Testis (tissue), 3 donors: ENCODE results near the gene AGA. TPM values are rescaled to one million over a fixed set of nuclear protein-coding genes. Genes with fewer than 3 reads are reported as not detected.

Experiments
- DNase-seq: peaks from one replicate; pipeline ENCODE4 v3.0.0-alpha.2; 2019
- H3K27ac ChIP-seq, 2 donors: fragments of 200-600 bp; sonication (generic); one replicate each; pipeline ENCODE4 v1.5.1; 2019
- H3K27me3 ChIP-seq: fragments of 200-600 bp; sonication (generic); one replicate; pipeline ENCODE4 v1.5.1; 2019
- H3K36me3 ChIP-seq: fragments of 200-600 bp; sonication (generic); one replicate; pipeline ENCODE4 v1.5.1; 2017; ENCODE audit warnings: low read depth; ENCODE audit errors: missing control alignments
- H3K4me1 ChIP-seq: fragments of 200-600 bp; sonication (generic); one replicate; pipeline ENCODE4 v1.5.1; 2019
- H3K4me3 ChIP-seq, 2 donors: fragments of 200-600 bp; sonication (generic); one replicate each; pipeline ENCODE4 v1.5.1; 2017 to 2019
- H3K9me3 ChIP-seq: fragments of 200-600 bp; sonication (generic); one replicate; pipeline ENCODE4 v1.5.1; 2017
- POLR2A ChIP-seq: fragments of 450-650 bp; IDR thresholded peaks from one replicate; pipeline ENCODE4 v1.6.1; 2017; ENCODE audit warnings: antibody characterized with exemption, mild to moderate bottlenecking, moderate library complexity
- WGBS, 2 donors: methylation state at CpG; one replicate each; pipeline ENCODE4 v1.1.5; 2018; 5-methylcytosine and 5-hydroxymethylcytosine counted together
- intact Hi-C: fragments of 100-400 bp; cut with DNase I; formaldehyde crosslinking; loops from one replicate; pipeline ENCODE4 v1.15.1; 2023; ENCODE audit warnings: low total_unique reads
- polyA plus RNA-seq: library from polyadenylated mRNA; stranded (reverse); fragments of 350-450 nt; fragmentation: Illumina TruSeq; extraction: RNeasy Lipid Tissue Mini Kit (QIAGEN cat#74804); gene quantifications from one replicate; pipeline ENCODE4 v1.2.3, GENCODE V29; 2014; ENCODE audit warnings: low read depth, low replicate concordance; ENCODE audit not compliant: insufficient read depth
- total RNA-seq, 2 donors: library from RNA; depleted of rRNA; stranded (reverse); fragments of >200 nt; gene quantifications; one replicate each; pipeline ENCODE4 v1.2.3, GENCODE V29; 2016
- TF ChIP-seq, protein P1 (sequence below), 3 experiments: fragments of 450-650 bp in 2 of 3; fragments of 200-600 bp in 1 of 3; sonication (generic) in 1 of 3; IDR thresholded peaks; one replicate each; pipeline ENCODE4 v1.5.1; 2016 to 2019; ENCODE audit warnings: antibody characterized with exemption in 3 of 3, mild to moderate bottlenecking in 2 of 3, moderate library complexity in 1 of 3

The AGA gene
- total and polyA plus RNA-seq, 3 donors from 2014 or later: 24.0 to 50.2 (median 39.0) TPM

DNA sequence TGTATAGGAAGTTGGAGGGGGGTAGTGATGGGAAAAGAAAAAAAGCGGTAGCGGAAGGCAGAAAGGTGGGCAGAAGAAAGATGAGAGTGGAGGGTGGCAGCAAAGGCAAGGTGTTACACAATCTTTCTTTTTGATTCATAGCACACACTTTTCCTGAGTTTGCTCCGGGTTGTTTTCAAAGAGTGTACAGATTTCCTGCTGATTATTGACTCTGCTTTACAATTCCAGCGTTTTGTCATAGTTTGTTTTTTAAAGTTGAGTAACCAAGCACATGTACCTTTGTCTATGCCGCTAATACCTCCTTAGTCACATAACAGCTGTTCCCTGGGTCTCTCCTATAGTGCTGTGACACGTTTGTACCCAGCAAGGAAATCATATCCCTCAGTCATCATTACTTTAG lies 50.3 kb downstream of the AGA start:
- H3K27ac ChIP-seq: no peak overlapping the region
- WGBS, 2 donors: 83 to 91% methylated on average over 6 of the region's 6 CpGs
- DNase-seq: no peak
- H3K36me3 ChIP-seq: no peaks in the 10 kb centered on the region
- no peaks in the 10 kb centered on the region for H3K27me3 ChIP-seq
- intact Hi-C loops: no loop called here
- H3K4me1 ChIP-seq: no peaks in the 10 kb centered on the region
- TF ChIP-seq POLR2A: no peak
- TF ChIP-seq, protein P1, sequence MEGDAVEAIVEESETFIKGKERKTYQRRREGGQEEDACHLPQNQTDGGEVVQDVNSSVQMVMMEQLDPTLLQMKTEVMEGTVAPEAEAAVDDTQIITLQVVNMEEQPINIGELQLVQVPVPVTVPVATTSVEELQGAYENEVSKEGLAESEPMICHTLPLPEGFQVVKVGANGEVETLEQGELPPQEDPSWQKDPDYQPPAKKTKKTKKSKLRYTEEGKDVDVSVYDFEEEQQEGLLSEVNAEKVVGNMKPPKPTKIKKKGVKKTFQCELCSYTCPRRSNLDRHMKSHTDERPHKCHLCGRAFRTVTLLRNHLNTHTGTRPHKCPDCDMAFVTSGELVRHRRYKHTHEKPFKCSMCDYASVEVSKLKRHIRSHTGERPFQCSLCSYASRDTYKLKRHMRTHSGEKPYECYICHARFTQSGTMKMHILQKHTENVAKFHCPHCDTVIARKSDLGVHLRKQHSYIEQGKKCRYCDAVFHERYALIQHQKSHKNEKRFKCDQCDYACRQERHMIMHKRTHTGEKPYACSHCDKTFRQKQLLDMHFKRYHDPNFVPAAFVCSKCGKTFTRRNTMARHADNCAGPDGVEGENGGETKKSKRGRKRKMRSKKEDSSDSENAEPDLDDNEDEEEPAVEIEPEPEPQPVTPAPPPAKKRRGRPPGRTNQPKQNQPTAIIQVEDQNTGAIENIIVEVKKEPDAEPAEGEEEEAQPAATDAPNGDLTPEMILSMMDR (IDR thresholded peaks at IDR 0.05): no peak
- H3K4me3 ChIP-seq: no peak overlapping the region
- H3K9me3 ChIP-seq: no peaks in the 10 kb centered on the region

DNA sequence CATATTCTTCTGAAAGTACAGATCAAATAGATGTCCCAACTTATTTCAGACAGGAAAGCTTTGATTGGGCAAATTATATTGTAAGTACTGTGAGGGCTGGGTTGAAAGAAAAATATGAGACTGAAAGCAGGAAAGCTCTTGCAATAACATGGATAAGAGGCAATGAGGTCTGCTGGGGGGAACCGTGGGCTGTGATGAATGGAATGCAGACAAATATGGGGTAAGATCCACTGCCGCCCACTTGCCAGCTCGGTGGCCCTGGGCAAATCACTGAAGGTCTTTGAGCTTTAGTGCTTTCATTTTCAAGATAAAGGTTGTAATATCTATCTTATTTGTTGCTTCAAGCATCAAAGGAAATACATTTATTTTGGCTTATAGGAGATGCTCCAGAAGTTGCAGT lies 51.0 kb downstream of the AGA start:
- H3K4me3 ChIP-seq: no peak overlapping the region
- intact Hi-C loops: no loop called here
- no peaks in the 10 kb centered on the region for H3K36me3 ChIP-seq
- TF ChIP-seq POLR2A: no peak
- TF ChIP-seq, protein P1 (IDR thresholded peaks at IDR 0.05): no peak
- DNase-seq: no peak
- 27 to 44% methylated on average over 3 of the region's 3 CpGs for WGBS, 2 donors
- no peaks in the 10 kb centered on the region for H3K4me1 ChIP-seq
- no peaks in the 10 kb centered on the region for H3K9me3 ChIP-seq
- no peak overlapping the region for H3K27ac ChIP-seq
- no peaks in the 10 kb centered on the region for H3K27me3 ChIP-seq

DNA sequence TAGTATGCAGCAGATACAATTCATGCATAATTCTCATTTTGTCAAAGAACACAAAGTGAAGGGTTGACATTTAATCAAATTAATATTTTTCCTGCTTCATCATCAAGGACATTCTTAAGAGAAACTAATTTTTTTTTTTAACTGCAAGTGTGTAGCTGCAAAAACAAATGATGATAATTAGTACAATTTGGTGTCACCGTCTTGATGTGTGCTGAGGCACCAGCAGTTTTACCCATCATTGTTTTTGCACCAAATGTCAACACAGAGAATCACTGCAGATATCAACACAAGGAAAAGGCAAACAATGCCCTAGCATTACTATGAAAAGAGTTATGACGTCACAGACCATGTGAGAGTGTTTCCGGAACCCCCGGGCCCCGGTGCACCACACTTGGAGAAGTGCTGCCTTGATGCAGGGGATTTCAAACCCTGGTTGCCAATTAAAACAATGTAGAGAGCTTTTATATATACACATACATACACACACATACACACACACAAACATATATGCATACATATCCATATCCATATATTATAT lies 55.9 kb downstream of the AGA start:
- Histone ChIP-seq H3K4me1 (no peaks in the 10 kb centered on the region), H3K9me3 (no peaks in the 10 kb centered on the region), H3K27ac (no peak overlapping the region), H3K4me3 (no peak overlapping the region), H3K27me3 (no peaks in the 10 kb centered on the region), H3K36me3 (no peaks in the 10 kb centered on the region)
- WGBS, 2 donors: 84 to 87% methylated on average over 5 of the region's 5 CpGs
- no peak for TF ChIP-seq POLR2A
- TF ChIP-seq, protein P1 (IDR thresholded peaks at IDR 0.05): no peak
- intact Hi-C loops: no loop called here
- DNase-seq: no peak

DNA sequence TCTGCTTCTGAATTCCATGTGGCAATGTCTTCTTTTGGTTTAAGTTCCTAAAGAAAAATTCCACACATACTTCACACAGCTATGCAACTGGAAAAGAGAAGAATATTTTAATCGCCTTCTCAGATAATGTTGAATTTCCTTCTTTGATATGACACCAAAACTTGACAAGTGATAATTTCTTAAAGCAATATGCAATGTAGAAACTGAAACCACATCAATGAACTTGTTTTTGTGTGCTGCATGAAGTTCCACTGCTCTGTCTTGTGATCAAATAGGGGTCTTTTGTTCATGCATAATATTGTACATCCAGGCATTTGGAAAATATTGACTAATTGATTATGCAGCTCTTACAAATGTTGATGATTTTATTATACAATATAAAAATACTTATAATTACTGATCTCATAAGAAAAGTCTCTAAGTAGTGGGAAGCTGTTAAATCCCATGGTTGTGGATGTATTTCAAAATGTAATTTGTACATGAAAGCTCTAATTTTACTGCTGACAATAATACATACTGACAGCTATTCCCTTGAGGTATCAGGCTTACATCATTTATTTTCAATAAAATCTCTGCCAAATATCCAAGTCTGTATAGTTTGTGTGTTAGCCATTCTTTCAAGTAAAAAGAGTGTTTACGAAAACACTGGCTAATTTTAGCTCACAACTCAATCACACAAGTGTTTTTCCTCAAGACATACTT lies 56.5 kb downstream of the AGA start:
- intact Hi-C loops: no loop called here
- no peaks in the 10 kb centered on the region for H3K27me3 ChIP-seq
- DNase-seq: no peak
- TF ChIP-seq, protein P1 (IDR thresholded peaks at IDR 0.05): no peak
- no peak for TF ChIP-seq POLR2A
- H3K4me1 ChIP-seq: no peaks in the 10 kb centered on the region
- H3K36me3 ChIP-seq: no peaks in the 10 kb centered on the region
- 66 to 67% methylated on average over 2 of the region's 2 CpGs for WGBS, 2 donors
- H3K4me3 ChIP-seq: no peak overlapping the region
- H3K9me3 ChIP-seq: no peaks in the 10 kb centered on the region
- no peak overlapping the region for H3K27ac ChIP-seq

DNA sequence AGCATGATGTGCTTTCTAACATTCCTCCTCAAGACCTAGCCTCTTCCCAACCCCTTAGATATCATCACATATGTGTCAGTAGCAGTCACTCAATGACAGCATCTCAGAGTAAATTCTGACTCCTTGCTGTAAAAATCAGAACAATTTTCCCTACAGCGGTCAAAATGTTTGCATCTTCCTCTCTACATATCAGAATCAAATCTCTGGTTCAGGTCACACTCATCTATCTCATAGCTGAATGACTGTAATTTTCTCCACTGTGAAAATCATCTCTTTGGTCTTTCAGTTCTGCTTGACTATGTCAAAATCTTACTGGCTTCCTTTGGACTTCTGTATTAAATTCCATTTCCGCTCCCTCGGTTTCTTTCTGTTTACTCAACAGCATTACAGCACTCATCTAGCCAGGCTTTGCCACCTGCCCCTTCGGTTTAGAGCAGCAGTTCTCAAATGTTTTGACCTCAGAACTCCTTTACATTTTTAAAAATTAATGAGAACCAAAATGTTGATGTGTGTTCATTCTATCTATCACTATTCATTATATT lies 57.3 kb downstream of the AGA start:
- Histone ChIP-seq H3K4me1 (no peaks in the 10 kb centered on the region), H3K27ac (no peak overlapping the region), H3K27me3 (no peaks in the 10 kb centered on the region), H3K9me3 (no peaks in the 10 kb centered on the region), H3K36me3 (no peaks in the 10 kb centered on the region), H3K4me3 (no peak overlapping the region)
- no peak for DNase-seq
- no peak for TF ChIP-seq POLR2A
- TF ChIP-seq, protein P1 (IDR thresholded peaks at IDR 0.05): no peak
- intact Hi-C loops: no loop called here
- WGBS, 2 donors: 83 to 87% methylated on average over 4 of the region's 4 CpGs
